AG04450 (cell line): ENCODE measurements around the gene NCOA7. TPM values are rescaled to one million over a fixed set of nuclear protein-coding genes. Genes with fewer than 3 reads are reported as not detected.

ENCODE experiments used
- CTCF ChIA-PET: fragments of 300-600, 350-600 bp; formaldehyde crosslinking; extraction: SDS; loops from one replicate; lab custom pipeline; 2022; ENCODE audit warnings: antibody characterized with exemption, inconsistent platforms; lab: Charles Lee
- POLR2A ChIA-PET: fragments of 350-600 bp; formaldehyde crosslinking; extraction: SDS; loops from one replicate; lab custom pipeline; 2021; ENCODE audit warnings: antibody characterized with exemption, inconsistent platforms; lab: Yijun Ruan, JAX
- DNase-seq: peaks from one replicate; pipeline ENCODE4 v3.0.0-alpha.2; 2011; ENCODE audit warnings: low read depth, low spot score
- H3K27ac ChIP-seq: one replicate; pipeline ENCODE4 v1.5.1; 2012; ENCODE audit warnings: low read depth, low read length, control low read depth
- H3K27me3 ChIP-seq: one replicate; pipeline ENCODE4 v1.6.0; 2012; ENCODE audit warnings: low read length; ENCODE audit not compliant: control insufficient read depth, insufficient read depth
- H3K4me3 ChIP-seq: 2 replicates; pipeline ENCODE4 v1.5.1; 2011; ENCODE audit warnings: mild to moderate bottlenecking, low read depth, low read length, control low read depth
- H3K9me3 ChIP-seq: 2 replicates; pipeline ENCODE4 v1.5.1; 2012; ENCODE audit warnings: low read length; ENCODE audit not compliant: control insufficient read depth, insufficient read depth
- CTCF ChIP-seq: IDR thresholded peaks from 2 replicates; pipeline ENCODE4 v1.5.1; 2011; ENCODE audit warnings: low read depth, low read length, control low read depth, inconsistent platforms
- polyA plus RNA-seq: library from polyadenylated mRNA; depleted of rRNA; stranded (reverse); fragments of >200 nt; gene quantifications from 2 replicates; pipeline ENCODE4 v1.2.3, GENCODE V29; 2011

Gene NCOA7
- polyA plus RNA-seq, 1 experiment = 21.5 TPM

- H3K27ac ChIP-seq = no peak overlapping the region
- H3K4me3 ChIP-seq = no peak overlapping the region
- no peak for TF ChIP-seq CTCF
- ChIA-PET POLR2A (no interaction called here), CTCF (no interaction called here)
- H3K27me3 ChIP-seq = no peaks in the 10 kb centered on the region
- DNase-seq = no peak
- H3K9me3 ChIP-seq = no peaks in the 10 kb centered on the region
Observed at GRCh38 chr6:125886021-125886420, 95.3 kb downstream of the NCOA7 start.

- no peak overlapping the region for H3K4me3 ChIP-seq
- ChIA-PET CTCF (no interaction called here), POLR2A (interaction anchor here (1.2 kb wide), 1 partner anchor 47 kb away, joined by 3 read pairs; no protein-coding TSS in a partner anchor)
- DNase-seq = no peak
- no peak for TF ChIP-seq CTCF
- no peak overlapping the region for H3K27ac ChIP-seq
- no peaks in the 10 kb centered on the region for H3K9me3 ChIP-seq
- no peaks in the 10 kb centered on the region for H3K27me3 ChIP-seq
Observed at GRCh38 chr6:125886914-125887313, 96.2 kb downstream of the NCOA7 start.

- Histone ChIP-seq H3K9me3 (no peaks in the 10 kb centered on the region), H3K27me3 (no peaks in the 10 kb centered on the region), H3K4me3 (no peak overlapping the region), H3K27ac (no peak overlapping the region)
- no peak for TF ChIP-seq CTCF
- ChIA-PET POLR2A (interaction anchor here (1.2 kb wide), 1 partner anchor 47 kb away, joined by 3 read pairs; no protein-coding TSS in a partner anchor), CTCF (interaction anchor here (1.5 to 3.7 kb wide), 2 partner anchors 69 to 87 kb away, joined by 4 to 19 read pairs; partner anchors contain the start of gene HINT3)
- DNase-seq = no peak
Observed at GRCh38 chr6:125887372-125887771, 96.6 kb downstream of the NCOA7 start.

GRCh38 chr6:125888989-125889656, 98.4 kb downstream of the NCOA7 start:
- DNase-seq = no peak
- ChIA-PET CTCF (interaction anchor here (1.0 to 3.7 kb wide), 8 partner anchors 12 to 85 kb away, joined by 3 to 19 read pairs (median 4); partner anchors contain the start of gene HINT3), POLR2A (no interaction called here)

More at GRCh38 chr6:125888989-125889656, 98.4 kb downstream of the NCOA7 start:
- Histone ChIP-seq H3K27me3 (no peaks in the 10 kb centered on the region), H3K4me3 (no peak overlapping the region), H3K27ac (no peak overlapping the region), H3K9me3 (no peaks in the 10 kb centered on the region)
- TF ChIP-seq CTCF = peak; percentile 36; the same call in 1 of the 2 replicates
